COLO668 (cell line): Measurements from ENCODE around the gene CHAC1.
A peak's percentile ranks its signal among the peaks of the same experiment; 100 is the strongest.

Experiments used
- DNase-seq: peaks from one replicate; lab custom pipeline; 2025; ENCODE audit not compliant: unreplicated experiment; lab: John Stamatoyannopoulos, UW

The CHAC1 gene

GRCh38 chr15:40952901-40953712 is at the start of gene CHAC1:
CHAC1 (plus strand) TSS chr15:40953471; CDS start chr15:40953584, 113 bp downstream.
- DNase-seq, result peak; percentile 98

GRCh38 chr15:40904552-40905201 is 48.6 kb upstream of the CHAC1 start:
- DNase-seq, result no peak

GRCh38 chr15:40906091-40906990 is 46.9 kb upstream of the CHAC1 start:
- peak; percentile 98 for DNase-seq

- peak; percentile 93 for DNase-seq
Measured at GRCh38 chr15:40906991-40907802, 46.1 kb upstream of the CHAC1 start.

GRCh38 chr15:40908095-40908494 is 45.2 kb upstream of the CHAC1 start:
- peak; percentile 68 for DNase-seq

GRCh38 chr15:40909662-40910630 is 43.3 kb upstream of the CHAC1 start:
- DNase-seq, result peak; percentile 37

- peak; percentile 64 for DNase-seq
Measured at GRCh38 chr15:40911141-40911540, 42.1 kb upstream of the CHAC1 start.

- DNase-seq, result no peak
Measured at GRCh38 chr15:40911693-40912092, 41.6 kb upstream of the CHAC1 start.

GRCh38 chr15:40912478-40912877 is 40.8 kb upstream of the CHAC1 start:
- no peak for DNase-seq

- no peak for DNase-seq
Measured at GRCh38 chr15:40914013-40914412, 39.3 kb upstream of the CHAC1 start.

- DNase-seq, result no peak
Measured at GRCh38 chr15:40914486-40914885, 38.8 kb upstream of the CHAC1 start.

- DNase-seq, result no peak
Measured at GRCh38 chr15:40915116-40915661, 38.1 kb upstream of the CHAC1 start.

- DNase-seq, result no peak
Measured at GRCh38 chr15:40915679-40916078, 37.6 kb upstream of the CHAC1 start.

- DNase-seq, result no peak
Measured at GRCh38 chr15:40917585-40917984, 35.7 kb upstream of the CHAC1 start.

- DNase-seq, result peak; percentile 63
Measured at GRCh38 chr15:40918146-40918798, 35.0 kb upstream of the CHAC1 start.

- DNase-seq, result no peak
Measured at GRCh38 chr15:40918799-40919392, 34.4 kb upstream of the CHAC1 start.

GRCh38 chr15:40921949-40922607 is 31.2 kb upstream of the CHAC1 start:
- no peak for DNase-seq

- no peak for DNase-seq
Measured at GRCh38 chr15:40922608-40923005, 30.7 kb upstream of the CHAC1 start.
